HG02798 (cell line): ENCODE measurements around the gene IL22RA1.
A peak's percentile ranks its signal among the peaks of the same experiment; 100 is the strongest.

Source experiments
- ATAC-seq: cut with Tn5 transposase; IDR thresholded peaks from one replicate; pipeline ENCODE4 v1.9.1; 2021; ENCODE audit warnings: mild to moderate bottlenecking; ENCODE audit not compliant: unreplicated experiment, poor library complexity

The IL22RA1 gene

GRCh38 chr1:24169286-24169685 lies 26.3 kb upstream of the IL22RA1 start:
- ATAC-seq = no peak

- ATAC-seq = no peak
Measured at GRCh38 chr1:24168245-24168644, 25.3 kb upstream of the IL22RA1 start.

GRCh38 chr1:24167008-24167407 lies 24.1 kb upstream of the IL22RA1 start:
- no peak for ATAC-seq

- ATAC-seq = no peak
Measured at GRCh38 chr1:24165500-24165899, 22.6 kb upstream of the IL22RA1 start.

GRCh38 chr1:24164004-24164403 lies 21.1 kb upstream of the IL22RA1 start:
- ATAC-seq = no peak

GRCh38 chr1:24162201-24162600 lies 19.3 kb upstream of the IL22RA1 start:
- ATAC-seq = no peak

GRCh38 chr1:24161270-24161669 lies 18.3 kb upstream of the IL22RA1 start:
- ATAC-seq = no peak

- ATAC-seq = no peak
Measured at GRCh38 chr1:24159366-24159765, 16.4 kb upstream of the IL22RA1 start.

- no peak for ATAC-seq
Measured at GRCh38 chr1:24157918-24158481, 15.1 kb upstream of the IL22RA1 start.

- ATAC-seq = no peak
Measured at GRCh38 chr1:24156542-24157260, 13.8 kb upstream of the IL22RA1 start.

GRCh38 chr1:24155011-24155782 lies 12.3 kb upstream of the IL22RA1 start:
- peak; percentile 35 for ATAC-seq

GRCh38 chr1:24154215-24154614 lies 11.3 kb upstream of the IL22RA1 start:
- no peak for ATAC-seq

- no peak for ATAC-seq
Measured at GRCh38 chr1:24152631-24153494, 9.9 kb upstream of the IL22RA1 start.

GRCh38 chr1:24151175-24151533 lies 8.2 kb upstream of the IL22RA1 start:
- no peak for ATAC-seq

GRCh38 chr1:24150234-24151174 lies 7.6 kb upstream of the IL22RA1 start:
- ATAC-seq = peak; percentile 79

GRCh38 chr1:24149866-24150233 lies 6.9 kb upstream of the IL22RA1 start:
- ATAC-seq = no peak

GRCh38 chr1:24147816-24148215 lies 4.9 kb upstream of the IL22RA1 start:
- ATAC-seq = no peak

- ATAC-seq = no peak
Measured at GRCh38 chr1:24147194-24147593, 4.3 kb upstream of the IL22RA1 start.

- no peak for ATAC-seq
Measured at GRCh38 chr1:24141311-24141997, 1.5 kb downstream of the IL22RA1 start.
